GM20431 (cell line): ENCODE measurements around the gene EEFSEC.

Experiments
- in situ Hi-C: fragments of 300-500 bp; cut with MseI, MboI; formaldehyde crosslinking; loops from one replicate; pipeline ENCODE4 v1.15.0; 2020; ENCODE audit warnings: low sequenced_read_pairs; ENCODE audit not compliant: unreplicated experiment

Gene EEFSEC

DNA sequence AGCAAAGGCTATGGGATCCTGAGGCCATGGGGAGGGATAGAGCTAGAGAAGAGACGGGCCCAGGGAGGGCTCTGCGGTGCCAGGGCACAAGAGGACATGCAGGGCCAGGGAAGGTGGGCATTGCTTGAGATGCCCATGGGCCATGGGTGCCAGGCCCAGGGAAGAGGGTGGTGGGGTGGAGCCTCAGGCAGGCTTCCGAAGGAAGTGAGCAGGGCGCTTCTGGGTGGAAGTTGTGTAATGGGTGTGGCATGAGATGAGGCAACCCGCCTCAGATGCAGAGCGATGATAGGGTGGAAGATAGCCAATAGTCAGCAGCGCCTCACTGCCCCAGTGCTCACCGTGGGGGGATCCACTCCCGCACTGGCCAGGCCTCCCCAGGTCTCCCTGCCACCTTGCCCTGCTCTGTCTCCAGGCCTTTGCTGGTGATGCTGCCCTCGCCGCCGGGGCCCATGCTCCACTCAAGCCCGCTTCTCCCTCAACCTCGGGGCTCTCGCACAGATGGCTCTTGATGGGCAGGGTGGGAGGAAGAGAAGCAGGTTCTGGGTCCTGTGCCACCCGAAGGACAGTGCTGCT, 262.0 kb downstream of the EEFSEC start:
- in situ Hi-C loops = no loop called here

DNA sequence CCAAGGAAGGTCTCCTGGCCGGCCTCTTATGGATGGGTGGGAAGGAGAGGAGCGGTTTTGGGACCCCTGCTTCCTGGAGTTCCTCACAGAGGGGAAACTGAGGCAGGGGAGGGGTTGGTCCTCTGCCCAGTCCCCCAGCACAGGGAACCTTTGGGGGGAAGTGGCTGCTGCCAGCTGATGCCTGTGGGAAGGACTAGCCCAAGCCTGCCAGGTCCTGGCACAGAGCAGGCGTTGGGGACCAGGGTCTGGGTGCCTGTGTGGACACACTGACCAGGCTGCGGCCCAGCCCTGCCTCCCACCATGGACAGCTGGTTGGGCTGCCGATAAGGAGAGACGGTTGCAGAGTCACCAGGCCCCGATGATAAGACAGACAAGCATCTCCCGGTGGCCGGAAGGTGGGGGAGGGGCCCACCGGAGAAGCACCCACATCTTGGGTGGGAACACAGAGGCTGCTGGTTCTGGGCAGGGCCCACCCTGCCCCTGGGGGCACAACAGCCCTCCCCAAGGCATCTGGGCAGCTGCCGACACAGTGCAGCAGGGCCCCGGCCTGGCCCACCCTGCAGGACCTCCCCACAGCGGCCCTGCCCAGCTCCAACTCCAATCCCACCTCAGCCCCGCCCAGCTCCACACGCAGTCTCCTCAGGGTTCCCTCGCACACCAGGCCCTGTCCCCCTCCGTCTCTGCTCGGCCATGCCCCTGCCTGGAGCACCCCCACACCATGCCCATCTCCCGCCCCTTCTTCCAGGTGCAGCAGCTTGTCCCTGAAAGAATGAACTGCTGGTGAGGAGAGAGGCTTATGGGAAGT, 262.7 kb downstream of the EEFSEC start:
- in situ Hi-C loops = no loop called here

DNA sequence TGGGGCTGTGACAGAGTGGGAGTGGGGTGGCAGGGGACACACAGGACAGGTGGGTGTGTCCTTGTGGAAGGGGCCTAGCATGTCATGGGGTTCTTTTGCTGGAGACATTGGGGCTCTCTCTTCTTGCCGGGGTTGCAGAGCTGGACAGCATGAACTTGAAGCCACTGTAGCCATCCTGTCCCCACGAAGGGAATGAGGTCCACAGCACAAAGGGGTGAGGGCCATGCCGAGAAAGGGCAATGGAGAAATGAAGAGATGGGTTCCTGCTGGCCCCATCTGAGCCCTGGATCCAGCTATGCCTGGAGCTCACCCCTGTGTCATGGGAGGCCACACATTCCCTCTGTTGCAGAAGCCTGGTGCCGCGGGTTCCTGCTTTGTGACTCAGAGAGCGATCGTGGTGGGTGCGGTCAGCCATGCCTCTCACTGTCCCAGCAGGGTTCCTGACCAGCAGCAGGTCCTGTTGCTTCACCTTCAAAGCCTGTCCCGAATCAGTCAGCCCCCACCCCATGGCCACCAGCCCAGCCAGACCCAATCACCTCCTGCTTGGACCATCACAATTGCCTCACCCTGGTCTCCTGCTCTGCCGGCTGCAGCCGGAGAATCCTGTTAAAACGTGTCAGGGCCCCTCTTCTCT, 263.4 kb downstream of the EEFSEC start:
- in situ Hi-C loops = no loop called here

DNA sequence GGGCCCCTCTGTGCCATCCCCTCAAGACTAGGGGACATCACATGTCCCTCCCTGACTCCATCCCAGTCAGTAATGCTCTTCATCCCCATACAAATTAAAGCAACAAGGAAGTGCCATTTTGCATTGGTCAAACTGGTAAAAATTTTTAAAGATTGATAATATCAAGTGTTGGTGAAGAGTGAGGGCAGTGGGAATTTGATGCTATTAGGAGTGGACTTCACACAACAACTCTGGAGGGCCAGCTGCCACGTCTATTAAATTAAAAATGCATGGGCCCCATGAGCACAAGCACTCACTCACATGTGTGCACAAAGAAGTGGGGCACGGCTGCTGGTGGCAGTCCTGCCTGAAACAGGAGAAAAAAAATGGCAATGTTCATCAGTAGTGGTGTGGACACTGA, 265.6 kb downstream of the EEFSEC start:
- in situ Hi-C loops = no loop called here

DNA sequence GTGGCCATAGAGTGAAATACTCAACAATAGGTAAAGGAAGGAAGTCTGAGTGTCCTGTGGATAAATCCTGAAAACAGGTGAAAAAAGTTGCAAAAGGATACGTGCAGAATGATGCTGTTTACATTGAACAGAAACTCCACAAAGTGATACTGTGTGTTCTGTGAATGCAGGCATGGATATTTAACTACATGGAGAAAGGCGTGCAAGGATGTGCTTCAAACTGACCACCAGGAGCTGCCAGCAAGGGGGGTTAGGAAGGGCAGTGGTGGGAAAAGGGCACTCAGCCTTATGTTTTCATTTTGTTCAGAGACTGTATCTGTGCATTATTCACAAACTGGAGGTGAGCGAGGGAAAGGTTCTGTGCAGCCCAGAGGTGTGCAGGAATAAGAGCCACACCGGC, 266.0 kb downstream of the EEFSEC start:
- in situ Hi-C loops = no loop called here

DNA sequence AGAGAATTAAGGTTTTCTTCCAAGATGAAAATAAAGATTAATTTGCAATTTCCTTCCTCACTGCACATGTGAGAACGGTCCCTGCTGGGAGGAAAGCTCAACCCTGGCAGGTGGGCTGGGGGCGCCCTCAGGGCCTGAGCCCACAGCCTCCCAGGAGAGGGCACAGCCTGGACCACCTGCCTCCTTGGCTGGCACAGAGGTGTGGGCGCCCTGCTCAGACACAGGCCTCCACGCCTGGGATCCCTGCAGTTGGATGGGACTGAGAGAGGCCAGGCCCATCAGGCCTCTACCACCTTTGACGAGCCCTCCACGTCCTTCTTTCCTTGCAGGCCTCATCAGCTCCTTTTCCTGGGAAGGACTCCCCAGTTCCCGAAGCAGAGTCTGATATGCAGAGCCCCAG, 267.0 kb downstream of the EEFSEC start:
- in situ Hi-C loops = no loop called here

DNA sequence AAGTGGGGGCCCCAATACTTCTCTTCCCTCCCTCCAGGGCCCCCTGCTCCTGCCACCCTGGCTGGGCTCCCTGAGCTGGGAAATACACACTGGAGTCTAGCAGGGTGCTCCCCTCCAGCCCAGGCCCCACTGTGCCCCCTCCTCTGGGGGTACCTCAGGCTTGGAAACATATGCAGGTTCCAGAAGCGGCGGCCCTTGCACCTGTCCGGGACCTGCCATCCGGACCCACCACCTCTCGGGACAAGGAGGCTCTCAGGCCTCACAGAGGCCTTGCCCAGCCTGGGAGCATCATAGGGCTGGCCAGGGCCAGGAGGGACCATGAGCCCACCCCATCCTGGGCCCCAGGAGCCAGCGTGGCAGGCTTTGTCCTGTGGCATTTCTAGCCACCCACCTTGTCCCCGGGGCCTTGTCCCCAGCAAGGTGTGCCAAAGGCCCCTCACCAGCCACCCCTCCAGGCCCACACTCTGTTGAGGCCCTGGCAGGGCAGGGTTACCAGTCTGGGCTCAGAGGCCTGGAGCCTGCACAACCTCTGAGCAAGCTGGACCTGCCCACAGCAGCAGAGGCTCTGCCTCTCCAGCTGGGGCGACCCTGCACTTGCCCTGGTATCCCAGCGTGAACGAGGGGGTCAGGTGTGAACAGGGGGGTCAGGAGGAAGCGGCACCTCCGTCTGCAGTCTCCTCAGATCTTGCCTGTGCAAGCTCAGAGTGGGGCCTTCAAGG, 267.6 kb downstream of the EEFSEC start:
- in situ Hi-C loops = no loop called here

DNA sequence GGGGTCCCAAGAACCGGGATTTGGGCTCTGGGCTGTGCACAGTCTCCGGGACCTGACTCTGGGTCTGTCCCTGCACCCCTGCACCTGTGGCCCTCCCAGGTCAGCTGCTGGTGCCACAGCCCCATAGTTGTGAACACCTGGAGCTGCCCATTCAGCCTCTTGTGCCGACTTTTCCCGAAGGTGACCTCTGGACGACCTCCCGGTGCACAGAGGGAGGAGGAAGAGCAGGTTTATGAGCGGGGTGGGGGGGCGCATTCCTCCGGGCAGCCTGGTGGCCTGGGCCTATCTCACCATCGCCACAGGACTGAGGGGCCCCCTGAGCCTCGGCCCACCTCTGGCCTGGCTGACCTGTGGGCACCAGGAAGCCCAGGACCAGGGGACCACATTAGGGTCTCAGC, 268.2 kb downstream of the EEFSEC start:
- in situ Hi-C loops = no loop called here

DNA sequence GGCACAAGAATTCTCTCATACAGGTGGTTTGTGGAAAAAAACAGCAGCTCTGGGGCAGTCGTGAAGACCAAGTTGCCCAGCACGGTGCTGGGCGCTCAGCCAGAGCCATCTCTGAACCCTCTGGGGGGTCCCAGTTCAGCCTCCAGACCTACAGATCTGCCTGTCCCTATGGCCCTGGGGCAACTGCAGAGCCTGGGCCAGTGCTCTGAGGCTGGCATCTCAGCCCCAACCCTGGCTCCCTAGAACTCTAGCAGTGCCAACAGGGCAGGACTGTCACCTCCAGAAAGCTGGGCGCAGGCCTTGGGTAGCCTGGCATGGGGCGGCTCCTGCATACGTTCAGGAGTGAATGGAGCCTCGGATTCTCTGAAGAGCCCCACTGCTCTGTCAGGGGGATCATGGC, 268.7 kb downstream of the EEFSEC start:
- in situ Hi-C loops = no loop called here

DNA sequence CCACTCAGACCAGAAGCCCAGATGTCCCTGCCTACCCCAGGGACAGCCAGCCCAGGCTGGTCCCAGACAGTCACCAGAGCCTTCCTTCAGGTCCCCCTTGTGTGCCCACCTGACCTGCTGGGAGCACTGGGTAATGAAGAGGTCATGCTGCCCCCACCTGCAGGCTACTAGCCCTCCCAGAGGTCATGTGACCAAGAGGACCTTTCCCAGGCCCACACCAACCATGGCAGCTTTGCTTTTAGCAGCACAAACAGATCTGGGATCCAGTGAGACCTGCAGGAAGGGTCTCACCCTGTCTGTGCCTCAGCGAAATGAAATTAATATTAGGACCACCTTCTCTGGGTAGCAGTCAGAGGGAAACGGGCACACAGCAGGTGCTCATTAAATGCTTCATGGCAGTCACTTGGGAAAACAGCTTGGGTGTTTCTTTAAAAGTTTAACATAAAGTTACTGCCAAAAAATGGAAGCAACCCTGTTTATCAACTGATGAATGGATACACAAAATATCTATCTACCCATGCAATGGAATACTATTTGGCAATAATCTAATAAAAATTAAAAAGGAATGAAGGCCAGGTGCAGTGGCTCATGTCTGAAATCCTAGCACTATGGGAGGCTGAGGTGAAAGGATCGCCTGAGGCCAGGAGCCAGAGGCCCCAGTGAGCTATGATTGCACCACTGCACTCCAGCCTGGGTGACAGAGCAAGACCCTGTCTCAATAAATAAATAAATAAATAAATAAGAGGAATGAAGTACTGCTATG, 269.7 kb downstream of the EEFSEC start:
- in situ Hi-C loops = no loop called here

DNA sequence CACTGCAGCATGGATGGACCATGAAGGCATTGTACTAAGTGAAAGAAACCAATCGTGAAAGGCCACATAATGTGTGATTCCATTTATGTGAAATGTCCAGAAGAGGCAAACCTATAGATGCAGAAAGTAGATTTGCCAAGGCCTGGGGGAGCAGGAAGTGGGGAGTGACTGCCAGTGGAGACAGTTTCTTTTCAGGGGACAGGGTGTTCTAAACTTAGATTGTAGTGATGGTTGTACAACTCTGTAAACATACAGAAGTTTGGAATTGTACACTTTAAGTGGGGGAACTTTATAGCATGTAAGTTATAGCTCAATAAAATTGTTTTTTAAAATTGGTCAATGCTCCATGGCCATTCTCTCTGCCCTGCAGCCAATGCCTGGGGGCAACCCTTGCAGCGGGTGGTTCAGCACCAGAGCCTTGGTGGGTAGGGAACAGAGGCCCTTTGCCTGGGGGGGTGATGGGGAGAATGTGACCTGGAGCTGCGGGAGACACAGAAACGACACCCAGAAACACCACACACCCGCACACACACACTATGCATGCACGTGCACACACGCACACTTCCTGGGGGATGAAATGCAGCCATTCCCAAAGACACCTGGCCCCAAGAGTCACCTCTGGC, 270.4 kb downstream of the EEFSEC start:
- in situ Hi-C loops = no loop called here

DNA sequence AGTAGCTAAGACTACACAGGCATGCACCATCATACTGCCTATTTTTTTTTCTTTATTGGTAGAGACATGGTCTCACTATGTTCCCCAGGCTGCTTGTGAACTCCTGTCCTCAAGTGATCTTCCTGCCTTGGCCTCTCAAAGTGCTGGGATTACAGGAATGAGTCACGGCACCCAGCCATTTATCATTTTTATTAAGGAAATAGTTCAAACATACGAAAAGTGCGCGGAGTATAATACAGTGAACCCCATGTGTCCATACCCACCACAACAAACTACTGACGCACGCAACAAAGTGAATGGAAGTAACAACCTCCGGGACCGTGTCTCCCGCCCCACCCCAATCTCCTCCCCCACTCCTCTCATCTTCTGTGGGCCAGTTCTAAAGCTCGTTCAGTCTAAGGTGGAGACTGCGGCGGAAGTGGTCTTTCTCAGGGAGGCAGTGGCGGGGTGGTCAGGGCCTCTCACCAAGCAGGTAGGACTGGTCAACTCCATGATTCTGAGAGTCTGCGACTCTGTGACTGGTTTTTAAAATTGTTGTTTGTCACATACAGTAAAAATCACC, 271.3 kb downstream of the EEFSEC start:
- in situ Hi-C loops = loop anchor here (25.0 kb wide), 1 partner anchor 163 kb away; no protein-coding TSS in a partner anchor

DNA sequence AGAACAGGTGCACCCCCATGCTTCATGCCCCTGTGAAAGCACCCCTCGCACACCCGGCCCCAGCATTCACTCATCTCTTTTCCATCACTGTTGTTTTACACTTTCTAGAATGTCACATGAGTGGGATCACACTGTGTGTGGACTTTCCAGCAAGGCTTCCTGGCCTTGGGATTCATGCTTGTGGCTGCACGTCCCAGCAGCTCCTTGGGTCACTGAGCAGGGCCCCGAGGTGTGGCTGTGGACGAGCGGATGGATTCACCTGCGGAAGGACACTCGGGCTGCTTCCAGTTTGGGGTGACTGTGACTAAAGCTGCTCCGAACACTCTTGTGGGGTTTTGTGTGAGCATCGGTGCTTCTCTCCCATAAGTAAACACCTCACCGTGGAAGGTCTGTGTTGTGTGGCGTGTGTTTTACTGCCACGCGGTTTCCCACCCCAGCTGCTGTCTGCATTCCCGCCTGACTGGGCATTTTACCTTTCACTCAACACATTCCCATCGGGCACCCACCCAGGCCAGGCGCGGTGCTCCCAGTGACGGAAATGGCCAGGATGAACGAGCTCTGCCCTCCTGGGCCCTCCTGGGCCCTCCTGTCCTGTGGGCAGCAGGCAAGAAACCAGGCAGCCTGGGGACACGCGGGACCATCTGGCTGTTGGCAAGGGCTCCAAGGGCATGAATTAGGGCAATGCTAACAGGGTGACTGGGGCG, 272.0 kb downstream of the EEFSEC start:
- in situ Hi-C loops = loop anchor here (25.0 kb wide), 1 partner anchor 162 kb away; no protein-coding TSS in a partner anchor

DNA sequence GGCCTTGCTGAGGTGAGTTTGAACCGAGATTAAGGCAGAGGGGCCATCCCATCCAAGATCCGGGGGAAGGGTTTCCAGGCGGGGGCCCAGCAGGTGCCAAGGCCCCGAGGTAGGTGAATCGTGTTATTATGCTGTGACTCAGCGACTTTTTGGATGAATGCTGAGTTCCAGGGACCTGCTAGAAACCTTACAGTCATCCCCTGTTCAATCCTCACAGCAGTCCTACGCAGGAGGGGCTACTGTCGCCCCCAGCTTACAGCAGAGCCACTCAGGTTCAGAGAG, 272.5 kb downstream of the EEFSEC start:
- in situ Hi-C loops = loop anchor here (25.0 kb wide), 1 partner anchor 162 kb away; no protein-coding TSS in a partner anchor

DNA sequence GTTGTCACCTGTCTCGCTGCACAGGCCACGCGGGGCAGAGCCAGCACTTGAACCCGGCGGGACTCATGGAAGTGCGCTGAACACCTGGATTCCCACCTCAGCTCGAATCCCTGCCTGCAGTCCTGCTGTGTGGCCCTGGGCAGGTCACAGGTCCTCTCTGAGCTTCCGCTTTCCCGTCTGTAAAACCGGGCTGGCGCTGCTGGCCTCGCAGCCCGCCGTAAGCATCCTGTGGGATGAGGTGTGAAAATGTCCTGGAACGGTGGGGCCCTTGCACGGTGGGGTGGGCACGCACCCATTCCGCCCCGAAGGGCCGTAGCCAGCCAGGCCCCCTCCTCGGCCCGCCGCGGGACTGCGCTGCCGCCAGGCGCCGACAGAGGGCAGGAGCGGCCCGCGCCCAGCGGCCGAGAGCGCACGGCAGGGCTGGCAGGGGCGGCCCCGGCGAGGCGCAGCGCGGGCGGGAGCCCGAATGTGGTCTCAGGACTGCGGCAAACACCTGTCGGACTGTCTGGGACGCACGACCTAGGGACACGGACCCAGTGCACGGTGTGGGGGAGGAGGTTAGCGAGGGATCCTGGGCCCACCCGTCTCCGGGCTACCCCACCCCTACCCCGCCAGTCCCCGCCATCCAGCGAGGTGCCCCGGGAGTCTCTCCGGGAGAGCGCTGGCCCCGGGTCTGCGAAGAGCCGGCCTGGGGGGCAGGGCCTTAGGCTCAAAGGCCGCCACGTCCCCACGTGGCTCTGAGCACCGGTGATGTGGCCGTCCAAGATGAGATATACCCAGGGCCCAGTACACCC, 273.0 kb downstream of the EEFSEC start:
- in situ Hi-C loops = loop anchor here (25.0 kb wide), 1 partner anchor 161 kb away; no protein-coding TSS in a partner anchor

DNA sequence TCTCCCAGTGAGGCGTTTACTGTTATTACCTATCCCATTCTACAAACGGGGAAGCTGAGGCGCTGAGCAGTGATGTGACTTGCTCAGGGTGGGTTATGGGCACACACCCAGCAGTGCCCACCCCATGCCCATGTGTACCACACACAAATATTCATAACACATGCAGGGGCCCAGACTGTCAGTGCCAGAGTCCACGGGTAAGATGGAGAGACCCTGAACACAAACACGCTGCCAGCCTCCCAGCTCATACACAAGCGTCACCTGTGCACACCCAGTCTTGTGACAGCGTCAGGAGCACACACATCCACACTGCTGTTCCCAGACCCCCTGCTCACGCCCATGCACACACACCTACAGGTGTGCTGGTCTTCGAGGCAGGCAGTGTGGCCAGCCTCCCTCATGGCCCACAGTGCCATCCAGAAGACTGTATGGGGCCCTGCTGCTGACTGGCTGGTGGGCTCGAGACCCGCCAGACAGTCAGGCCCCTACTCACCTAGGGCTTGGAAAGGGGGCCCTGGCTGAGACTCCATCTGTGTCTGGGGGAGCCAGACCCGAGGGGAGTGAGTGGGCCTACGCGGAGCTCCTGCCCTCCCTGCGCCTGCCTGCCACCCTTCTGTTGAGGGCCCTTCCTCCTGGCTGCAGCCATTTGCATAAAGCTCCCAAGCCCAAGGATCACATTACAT, 274.0 kb downstream of the EEFSEC start:
- in situ Hi-C loops = loop anchor here (25.0 kb wide), 1 partner anchor 160 kb away; no protein-coding TSS in a partner anchor
